ENCODE data around the gene ADAMTS16.

ADAMTS16 gene

GRCh38 chr5:5246736-5247135 lies 106.6 kb downstream of the ADAMTS16 start:
- no peak for DNase-seq

- DNase-seq, result no peak
These were observed 110.6 kb downstream of the ADAMTS16 start for GRCh38 chr5:5250758-5251157.

DNA sequence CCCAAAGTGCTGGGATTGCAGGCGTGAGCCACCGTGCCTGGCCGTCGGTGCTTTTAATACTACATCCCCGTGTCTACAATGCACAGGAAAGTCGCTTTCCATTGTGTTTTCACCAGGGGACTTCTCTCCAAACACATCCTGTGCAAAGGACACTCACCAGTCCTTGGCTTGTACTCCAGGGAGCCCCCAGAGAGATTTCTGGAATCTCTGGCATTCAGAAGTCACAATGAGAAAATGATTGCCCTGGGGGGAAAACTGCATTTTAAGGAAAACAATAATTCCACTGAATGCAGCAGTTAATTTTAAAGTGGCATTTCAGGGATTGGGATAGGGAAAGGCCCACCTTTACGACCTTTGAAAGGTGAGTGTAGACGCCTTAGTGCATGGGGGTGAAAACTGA lies 112.0 kb downstream of the ADAMTS16 start:
- no peak for DNase-seq

DNA sequence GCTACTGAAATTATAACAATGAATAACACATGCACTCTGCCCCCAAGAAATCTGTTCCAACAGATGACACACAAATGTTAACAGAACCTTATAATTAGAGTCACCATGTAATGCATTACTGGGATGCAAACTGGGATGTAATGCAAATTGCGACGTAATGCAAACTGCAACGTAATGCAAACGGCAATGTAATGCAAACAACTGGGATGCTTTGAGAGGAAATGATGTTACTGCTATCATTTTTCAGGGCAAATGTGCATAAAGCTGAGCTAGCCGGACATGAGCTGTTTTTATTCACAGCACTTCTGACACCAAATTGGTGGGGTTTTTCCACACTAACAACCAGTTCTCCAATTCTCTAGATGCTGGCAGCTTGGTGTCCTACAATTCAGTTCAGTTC lies 117.2 kb downstream of the ADAMTS16 start:
- no peak for DNase-seq

- no peak for DNase-seq
These were observed 118.4 kb downstream of the ADAMTS16 start for GRCh38 chr5:5258564-5258963.

DNA sequence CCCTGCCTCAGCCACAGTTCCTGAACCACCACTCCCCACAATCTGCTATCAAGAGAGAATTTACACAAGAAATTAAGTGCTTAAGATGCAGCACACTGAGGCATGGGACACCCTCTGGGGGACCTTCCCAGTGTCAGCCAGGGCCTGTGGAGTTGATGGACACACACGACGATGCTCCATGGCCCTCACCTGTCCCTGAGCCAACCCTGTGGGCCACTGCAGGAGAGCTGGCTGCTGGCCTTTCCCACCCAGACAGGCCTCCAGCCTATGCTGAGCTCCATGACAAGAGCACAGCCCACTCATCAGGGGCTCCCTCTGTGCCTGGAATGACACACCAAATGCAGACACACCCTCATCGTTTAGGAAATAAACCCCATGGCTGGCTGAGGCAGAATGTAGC lies 124.6 kb downstream of the ADAMTS16 start:
- no peak for DNase-seq

DNA sequence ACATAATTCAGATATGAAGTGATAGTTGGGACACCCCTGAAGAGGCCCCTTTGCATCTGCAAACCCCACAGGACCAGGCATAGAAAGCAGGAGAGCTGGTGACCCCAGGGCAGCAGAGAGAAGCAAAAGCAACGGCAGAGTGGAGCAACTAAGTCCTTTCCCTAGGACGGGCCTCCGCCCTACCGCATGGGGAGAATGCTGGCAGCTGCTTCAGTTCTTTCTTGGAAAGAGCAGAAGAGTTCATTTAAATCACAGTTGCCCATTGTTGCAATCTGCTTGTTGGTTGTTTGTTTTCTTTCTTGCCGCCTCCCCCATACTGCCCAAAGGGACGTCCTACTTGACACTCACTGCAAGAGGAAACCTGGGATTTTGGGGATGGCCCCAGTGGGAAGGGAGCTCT lies 126.2 kb downstream of the ADAMTS16 start:
- DNase-seq, result no peak

GRCh38 chr5:5270161-5270560 lies 130.0 kb downstream of the ADAMTS16 start:
- no peak for DNase-seq

GRCh38 chr5:5270958-5271785 lies 131.0 kb downstream of the ADAMTS16 start:
- no peak for DNase-seq

- DNase-seq, result no peak
These were observed 131.7 kb downstream of the ADAMTS16 start for GRCh38 chr5:5271786-5272321.

DNA sequence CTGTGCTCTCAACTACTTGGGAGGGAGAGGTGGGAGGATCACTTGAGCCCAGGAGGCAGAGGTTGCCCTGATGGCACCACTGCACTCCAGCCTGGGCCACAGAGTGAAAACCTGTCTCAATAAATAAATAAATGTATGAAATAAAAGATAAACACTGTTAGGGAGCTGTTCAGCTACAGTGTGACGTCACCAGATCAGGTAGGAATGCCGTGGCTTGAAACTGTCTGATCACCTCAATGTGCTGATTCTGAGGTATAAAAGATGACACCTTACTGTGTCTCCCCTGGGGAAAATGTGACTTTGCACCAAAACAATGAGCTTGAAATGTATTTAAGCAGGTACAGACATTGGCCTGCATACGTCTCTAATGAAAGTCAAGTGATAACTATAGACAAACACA lies 133.3 kb downstream of the ADAMTS16 start:
- DNase-seq, result no peak

GRCh38 chr5:5273976-5274375 lies 133.8 kb downstream of the ADAMTS16 start:
- no peak for DNase-seq

DNA sequence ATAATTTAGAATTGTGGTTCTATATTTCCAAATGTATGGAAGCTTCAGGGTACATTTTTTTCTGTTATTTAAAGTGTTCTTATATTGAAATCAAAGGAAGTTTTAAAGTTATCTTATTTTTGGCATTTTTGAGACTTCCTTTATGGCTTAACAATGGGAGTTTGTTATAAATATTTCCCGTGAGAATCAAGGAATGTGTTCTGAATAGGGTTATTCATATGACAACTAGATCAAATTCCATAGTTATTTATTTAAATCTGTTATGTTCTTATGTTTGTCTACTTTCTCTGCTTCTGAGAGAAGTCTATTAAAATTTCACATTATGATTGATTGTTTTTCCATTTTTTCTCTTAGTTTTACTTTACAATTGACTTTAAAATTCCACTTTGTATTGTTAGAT lies 135.1 kb downstream of the ADAMTS16 start:
- no peak for DNase-seq

GRCh38 chr5:5276430-5276829 lies 136.3 kb downstream of the ADAMTS16 start:
- no peak for DNase-seq

GRCh38 chr5:5276951-5277517 lies 136.9 kb downstream of the ADAMTS16 start:
- DNase-seq, result no peak

- no peak for DNase-seq
These were observed 138.2 kb downstream of the ADAMTS16 start for GRCh38 chr5:5278201-5278814.

DNA sequence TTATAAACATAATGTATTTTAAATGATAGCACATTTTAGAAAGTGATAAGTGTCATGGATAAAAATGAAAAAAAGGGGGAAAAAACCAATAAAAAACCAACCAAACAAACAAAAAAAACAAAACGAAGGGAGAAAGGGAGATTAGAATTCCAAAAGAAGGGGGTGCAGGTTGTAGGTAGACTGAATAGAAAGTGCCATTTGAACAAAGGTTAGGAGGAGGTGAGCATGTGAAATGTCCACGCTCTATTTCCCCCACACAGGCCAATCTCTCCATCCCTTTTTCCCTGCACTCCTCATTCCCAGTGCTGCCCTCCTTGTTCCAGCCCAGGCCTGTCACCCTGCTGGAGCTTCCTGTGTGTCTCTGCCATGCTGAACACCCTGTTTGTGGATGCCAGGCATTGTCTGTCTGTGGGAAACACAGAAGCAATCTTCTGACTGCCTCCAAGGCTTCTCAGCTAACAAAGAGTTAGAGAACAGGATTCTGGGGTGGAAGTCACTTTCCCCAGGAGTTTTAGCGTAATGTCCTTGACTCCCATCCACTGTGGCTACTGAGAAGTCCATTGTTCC lies 138.8 kb downstream of the ADAMTS16 start:
- DNase-seq, result no peak

DNA sequence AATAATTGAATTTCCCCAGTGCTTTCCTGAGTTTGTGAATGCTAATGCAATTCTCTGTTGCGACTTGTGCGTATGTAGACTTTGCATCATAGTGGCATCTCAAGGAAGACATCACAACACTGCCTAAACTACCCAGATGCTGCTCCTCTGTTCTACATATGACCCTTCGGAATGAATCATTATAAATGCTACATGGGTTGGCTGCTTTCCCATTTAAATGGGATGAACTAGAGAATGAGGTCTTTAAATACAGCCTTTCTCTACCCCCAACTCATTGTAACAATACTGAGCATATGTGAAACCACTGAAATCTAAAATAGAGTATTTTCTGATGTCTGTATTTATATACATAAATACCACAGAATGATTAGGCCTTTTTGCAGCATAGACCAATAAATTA lies 145.8 kb downstream of the ADAMTS16 start:
- no peak for DNase-seq

- DNase-seq, result no peak
These were observed 147.3 kb downstream of the ADAMTS16 start for GRCh38 chr5:5287419-5287818.

GRCh38 chr5:5288201-5288600 lies 148.1 kb downstream of the ADAMTS16 start:
- no peak for DNase-seq

GRCh38 chr5:5289537-5289936 lies 149.4 kb downstream of the ADAMTS16 start:
- no peak for DNase-seq

DNA sequence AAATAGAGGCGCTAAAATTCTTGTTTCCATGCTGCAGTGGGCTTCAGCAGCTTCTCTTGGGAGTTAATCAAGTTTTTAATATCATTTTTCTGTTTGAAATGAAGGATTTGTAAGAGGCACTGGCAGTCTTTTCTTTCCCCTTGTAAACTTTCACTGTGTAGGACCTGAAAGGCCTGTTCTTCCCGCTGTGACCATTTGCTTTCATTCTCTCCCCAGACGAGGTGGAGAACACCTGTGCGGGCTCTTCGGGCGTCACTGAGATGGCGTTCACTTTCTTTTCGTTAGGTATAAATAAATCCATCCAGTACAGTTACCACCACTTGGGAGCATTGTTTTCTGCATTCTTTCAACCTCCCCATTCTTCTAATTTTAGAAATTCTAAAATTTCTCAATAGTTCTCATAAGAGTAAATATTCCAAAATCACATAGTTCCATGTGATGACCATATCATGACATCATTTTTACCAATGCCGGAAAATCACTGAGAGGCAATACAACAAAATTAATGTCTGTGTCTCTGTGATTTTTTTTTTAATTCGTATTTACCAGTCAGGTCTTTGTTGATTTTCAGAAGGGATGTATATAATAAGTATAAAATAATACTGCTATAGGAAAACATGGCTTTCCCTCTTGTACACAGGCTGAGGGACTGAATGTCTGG lies 150.7 kb downstream of the ADAMTS16 start:
- DNase-seq, result no peak

DNA sequence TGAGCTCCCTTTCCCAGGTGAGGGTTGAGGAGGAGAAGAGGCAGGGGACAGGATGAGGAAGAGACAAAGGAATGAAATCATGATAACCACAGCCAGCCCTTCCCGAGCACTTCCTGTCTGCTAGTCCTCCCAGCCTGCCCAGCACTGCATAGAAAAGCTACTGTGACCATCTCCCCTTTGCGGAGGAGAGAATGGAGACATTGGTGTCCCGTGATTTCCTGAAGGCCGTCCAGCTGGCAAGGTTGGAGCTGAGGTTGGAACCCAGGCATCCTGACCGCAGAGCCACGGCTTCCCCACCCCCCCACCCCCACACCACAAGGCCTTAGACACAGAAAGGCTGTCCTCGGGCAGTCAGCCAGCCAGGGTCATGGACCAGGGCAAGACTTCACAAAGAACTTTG lies 151.2 kb downstream of the ADAMTS16 start:
- no peak for DNase-seq
